ENCODE results near the gene SMAD4.
"Not testable (repeated sequence)": the region's sequence is repeated elsewhere in the genome, so short reads cannot be mapped to it uniquely, and the experiment has no call there.

SMAD4 gene

DNA sequence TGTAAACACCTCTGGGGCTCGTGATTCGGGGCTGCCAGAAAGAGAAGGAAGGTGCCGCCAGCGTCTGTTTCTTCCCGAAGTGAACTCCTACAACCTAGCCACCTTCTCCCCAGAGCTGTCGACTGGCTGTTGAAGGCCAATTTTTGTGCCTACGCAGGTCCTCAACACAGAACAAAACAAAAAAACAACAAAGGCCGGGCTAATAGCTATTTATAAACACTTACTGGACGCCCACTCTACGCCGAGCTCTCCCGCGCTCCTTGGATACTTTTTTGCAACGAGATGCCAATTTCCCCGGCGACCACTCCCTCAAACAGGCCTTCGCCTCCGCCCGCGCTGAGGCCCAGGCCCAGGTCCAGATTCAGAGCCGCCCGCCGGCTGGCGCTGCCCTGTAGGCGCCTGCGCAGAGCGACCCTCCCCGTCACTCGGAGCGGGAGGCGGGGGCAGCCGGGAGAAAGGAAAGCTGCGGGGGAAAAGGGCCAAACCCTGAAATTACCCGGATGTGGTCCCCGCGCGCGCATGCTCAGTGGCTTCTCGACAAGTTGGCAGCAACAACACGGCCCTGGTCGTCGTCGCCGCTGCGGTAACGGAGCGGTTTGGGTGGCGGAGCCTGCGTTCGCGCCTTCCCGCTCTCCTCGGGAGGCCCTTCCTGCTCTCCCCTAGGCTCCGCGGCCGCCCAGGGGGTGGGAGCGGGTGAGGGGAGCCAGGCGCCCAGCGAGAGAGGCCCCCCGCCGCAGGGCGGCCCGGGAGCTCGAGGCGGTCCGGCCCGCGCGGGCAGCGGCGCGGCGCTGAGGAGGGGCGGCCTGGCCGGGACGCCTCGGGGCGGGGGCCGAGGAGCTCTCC, at the start of gene SMAD4:
Gene SMAD4 (plus strand): TSS at position 520 of the 843 bp plus-strand sequence. CDS start 16,834 bp downstream, outside the sequence.
- DNase-seq (ENCODE audit: low read depth in 3 of 3), result peak; percentile 95 to 98 (median 98)

DNA sequence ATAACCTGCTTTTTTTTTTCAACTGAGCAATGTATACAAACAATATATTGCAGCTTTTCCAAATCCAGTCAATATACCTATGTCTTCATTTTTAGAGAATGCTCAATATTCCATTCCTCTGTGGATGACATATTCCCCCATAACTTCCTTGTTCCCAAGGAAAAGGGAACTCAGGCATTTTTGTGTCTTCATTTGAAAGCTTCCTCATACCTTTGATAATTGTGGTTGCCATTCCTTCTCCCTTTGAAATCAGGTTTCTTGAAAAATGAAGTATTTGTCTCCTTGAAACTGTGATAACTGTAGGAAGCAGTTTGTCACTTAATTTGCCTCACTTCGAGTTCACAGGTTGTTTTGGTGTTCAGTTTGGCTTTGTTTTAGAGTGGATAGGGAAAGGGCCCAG, 48.6 kb upstream of the SMAD4 start:
- no peak for DNase-seq (ENCODE audit: low read depth in 3 of 3)

DNA sequence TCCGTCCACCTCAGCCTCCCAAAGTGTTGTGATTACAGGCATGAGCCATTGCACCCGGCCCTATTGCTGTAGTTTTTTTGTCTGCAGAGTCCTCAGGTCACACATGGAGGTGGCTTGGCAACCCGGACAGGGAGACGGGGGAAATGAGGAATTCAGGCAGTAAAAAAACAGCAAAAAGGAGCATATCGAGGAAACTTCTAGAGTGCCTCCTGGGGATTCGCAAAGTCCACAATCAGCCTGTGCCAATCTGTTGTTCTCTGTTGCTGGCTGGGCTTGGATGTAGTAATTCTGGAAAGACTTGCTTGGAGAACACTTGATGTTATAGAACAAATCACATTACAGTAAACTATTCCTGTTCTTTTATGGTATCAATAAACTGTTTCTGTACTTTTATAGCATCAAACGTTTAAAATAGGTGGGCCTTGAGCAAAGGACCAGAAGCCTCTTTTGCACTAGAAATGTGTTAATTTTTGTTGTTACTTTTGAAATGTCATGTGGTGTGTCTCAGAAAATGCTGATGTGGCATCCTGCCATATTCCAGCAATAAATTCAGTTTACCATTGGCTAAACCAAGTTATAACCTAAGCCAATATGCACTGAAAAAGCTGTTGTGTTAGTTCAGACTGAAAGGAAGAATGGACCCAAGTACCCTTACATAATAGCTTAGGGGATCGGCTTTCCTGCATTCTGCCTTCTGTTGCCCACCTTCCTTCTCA, 47.8 kb upstream of the SMAD4 start:
- DNase-seq (ENCODE audit: low read depth in 3 of 3), result no peak

DNA sequence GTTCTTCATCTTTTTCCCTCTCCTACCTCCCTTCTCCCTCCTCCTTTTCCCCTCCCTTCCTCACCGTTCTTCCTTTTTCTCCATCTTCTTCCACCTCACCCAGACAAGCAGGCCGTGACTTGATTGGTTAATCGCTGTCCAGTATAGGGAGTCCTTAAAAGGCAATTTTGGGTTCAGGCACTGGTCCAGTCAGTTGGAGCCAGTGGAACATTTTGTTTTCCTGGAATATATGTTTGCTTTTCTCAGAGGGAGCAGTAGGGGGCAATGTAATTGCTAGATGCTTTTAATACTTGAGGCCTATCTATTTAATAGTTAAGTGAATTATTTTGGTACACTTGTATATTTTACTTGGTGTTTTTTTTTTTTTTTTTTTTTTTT, 47.2 kb upstream of the SMAD4 start:
- no peak for DNase-seq (ENCODE audit: low read depth in 3 of 3)

DNA sequence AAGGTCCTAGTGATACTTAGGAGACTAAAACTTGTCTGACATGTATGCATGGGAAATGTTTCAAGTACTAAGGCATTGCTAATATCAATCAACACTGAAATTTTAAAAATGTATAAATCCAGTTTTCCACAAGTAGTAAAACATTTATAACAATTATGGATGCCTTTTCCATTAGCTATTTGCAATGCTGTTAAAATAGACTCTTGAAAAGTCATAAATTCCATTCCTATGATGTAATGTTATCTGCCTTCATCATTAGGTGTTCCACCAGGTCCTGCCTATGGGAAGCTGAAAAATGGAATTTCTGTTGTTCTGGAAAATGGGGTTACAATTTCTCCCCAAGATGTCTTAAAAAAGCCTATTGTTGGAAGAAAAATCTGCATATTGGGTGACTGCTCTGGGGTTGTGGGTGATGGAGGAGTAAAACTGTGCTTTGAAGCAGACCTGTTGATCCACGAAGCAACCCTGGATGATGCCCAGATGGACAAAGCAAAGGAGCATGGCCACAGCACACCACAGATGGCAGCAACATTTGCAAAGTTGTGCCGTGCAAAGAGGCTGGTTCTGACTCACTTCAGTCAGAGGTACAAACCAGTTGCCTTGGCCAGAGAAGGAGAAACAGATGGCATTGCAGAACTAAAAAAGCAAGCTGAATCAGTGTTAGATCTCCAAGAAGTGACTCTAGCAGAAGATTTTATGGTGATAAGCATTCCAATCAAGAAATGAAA, 43.5 kb upstream of the SMAD4 start:
- DNase-seq (ENCODE audit: low read depth in 3 of 3), result no peak

DNA sequence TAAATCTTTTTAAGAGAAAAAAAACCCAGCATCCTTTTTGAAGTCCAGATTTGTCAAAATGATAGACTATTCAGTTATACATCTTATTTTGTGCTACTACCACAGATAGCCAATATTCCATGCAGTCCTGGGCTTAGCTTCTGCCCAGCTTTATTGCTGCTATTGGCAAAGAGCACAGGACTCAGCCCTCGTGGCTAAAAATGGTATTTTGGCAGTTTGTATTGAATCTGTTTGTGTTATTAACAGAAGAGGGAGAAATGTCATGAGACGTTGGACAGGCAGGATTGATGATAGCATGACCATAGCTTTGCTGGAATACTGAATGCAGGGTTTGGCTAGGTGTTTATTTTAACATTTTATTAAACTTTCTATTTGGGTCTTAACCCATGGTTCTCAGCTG, 42.8 kb upstream of the SMAD4 start:
- no peak for DNase-seq (ENCODE audit: low read depth in 3 of 3)

DNA sequence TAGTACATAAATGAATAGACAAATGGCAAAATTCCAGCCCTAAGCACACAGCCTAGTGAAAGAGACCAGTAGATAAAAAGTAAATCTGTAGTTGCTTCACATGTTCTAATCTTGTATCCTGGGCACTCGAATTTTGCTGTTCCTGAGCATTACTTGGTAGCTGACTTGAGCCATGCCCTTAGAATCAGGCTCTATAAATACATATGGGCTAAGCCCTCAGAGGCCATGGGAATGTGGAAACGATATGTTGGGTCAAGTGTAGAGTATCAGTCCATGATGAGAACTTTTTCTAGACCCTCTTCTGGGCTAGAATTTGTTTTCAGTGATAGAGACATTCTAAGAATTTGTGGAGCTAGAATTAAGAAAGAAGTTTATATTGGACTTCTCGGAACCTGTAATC, 40.3 kb upstream of the SMAD4 start:
- no peak for DNase-seq (ENCODE audit: low read depth in 3 of 3)

DNA sequence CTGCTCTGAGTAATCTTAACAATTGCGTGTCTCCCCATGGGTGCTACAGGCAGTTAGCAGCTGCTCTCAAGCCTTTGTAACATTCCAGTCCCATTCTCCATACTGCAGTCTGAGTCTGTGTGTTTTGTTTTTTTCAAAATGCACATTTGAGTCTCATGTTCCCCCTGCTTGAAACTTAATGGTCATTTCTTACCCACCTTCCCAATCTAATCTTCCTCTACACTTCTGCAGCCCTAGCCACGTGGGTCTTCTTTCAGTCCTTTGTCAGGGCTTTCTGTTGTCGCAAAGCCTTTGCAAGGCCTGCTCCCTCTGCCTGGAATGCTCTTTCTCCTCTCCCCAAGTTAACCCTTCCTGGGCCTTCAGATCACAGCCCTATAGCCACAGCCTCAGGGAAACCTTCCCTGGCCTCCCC, 37.7 kb upstream of the SMAD4 start:
- no peak for DNase-seq (ENCODE audit: low read depth in 3 of 3)

DNA sequence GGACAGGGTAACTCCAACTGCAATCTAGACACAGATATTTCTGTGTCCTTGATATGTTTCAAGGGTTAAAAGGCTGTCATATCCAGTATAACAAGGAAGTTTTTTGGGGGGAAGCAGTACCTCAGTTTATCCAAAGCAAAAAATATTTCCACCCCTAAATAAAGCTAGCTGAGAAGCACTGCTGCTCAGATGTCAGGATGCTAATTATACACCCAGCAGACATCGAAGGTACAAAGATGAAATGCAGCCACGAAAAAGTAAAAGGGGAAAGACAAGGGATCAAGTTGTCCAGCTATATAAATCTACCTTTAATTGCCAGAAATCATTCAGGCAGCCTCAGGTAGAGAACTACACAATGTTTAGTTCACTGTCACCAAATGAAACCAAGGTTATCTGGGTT, 36.0 kb upstream of the SMAD4 start:
- DNase-seq (ENCODE audit: low read depth in 3 of 3), result no peak

DNA sequence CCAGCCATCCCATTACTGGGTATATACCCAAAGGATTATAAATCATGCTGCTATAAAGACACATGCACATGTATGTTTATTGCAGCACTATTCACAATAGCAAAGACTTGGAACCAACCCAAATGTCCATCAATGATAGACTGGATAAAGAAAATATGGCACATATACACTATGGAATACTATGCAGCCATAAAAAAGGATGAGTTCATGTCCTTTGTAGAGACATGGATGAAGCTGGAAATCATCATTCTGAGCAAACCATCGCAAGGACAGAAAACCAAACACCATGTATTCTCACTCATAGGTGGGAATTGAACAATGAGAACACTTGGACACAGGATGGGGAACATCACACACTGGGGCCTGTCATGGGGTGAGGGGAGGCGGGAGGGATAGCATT, 26.8 kb upstream of the SMAD4 start:
- not testable (repeated sequence) for DNase-seq (ENCODE audit: low read depth in 3 of 3)

DNA sequence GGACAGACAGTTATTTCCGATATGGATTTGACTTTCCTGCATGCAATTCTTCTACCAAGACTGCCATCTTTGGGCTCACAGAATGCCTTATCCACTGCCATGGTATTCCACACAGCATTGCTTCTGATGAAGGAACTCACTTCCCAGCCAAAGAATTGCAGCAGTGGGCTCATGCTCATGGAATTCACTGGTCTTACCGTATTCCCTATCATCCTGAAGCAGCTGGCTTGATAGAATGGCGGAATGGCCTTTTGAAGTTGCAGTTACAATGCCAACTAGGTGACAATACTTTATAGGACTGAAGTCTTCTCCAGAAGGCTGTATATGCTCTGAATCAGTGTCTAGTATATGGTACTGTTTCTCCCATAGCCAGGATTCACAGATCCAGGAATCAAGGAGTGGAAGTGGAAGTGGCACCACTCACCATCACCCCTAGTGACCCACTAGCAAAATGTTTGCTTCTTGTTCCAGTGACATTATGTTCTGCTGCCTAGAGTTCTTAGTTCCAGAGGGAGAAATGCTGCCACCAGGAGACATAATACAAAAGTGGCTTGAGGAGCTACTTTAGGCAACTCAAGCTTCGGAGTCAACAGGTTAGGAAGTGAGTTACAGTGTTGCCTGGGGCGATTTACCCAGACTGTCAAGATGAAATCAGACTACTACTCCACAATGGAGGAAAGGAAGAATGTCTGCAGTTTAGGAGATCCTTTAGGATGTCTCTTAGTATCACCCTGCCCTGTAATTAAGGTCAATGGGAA, 23.8 kb upstream of the SMAD4 start:
- DNase-seq (ENCODE audit: low read depth in 3 of 3), result no peak

DNA sequence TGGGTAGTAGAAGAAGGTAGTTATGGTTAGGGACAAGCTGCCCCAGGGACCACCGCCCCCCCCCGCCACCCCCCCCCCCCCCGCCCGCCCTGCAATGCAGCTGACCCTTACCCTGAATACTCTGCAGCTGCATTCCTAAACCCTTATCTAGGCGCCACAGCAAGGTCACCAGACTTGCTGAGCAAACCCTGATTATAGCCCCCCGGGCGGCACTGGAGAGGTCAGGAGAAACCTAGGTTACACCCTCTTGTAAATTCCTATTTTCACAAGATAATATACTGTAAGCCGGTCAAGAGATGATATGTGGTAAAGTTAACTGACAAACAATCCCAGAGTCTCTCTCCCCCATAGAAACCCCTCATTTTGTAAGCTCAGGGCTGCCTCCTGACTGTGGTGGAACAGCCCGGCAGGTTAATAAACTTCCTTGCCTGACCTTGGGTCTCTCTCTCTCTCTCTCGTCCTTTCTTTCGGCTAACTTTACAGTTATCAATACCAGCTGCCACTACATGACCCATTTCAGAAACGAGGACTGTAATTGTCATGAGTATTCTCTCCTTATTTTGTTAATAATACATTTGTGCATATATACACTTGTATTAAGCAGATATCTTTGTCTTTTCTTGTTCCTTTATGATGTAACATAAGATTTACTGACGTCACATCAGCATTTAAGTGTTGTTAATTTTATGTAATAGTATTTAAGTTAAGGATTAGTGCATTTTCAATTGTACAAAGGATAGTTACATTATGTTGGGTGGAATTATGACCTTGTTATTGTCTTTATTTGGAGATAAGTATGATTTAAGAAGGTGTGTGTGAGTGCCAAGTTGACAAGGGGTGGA, 22.8 kb upstream of the SMAD4 start:
- no peak for DNase-seq (ENCODE audit: low read depth in 3 of 3)

DNA sequence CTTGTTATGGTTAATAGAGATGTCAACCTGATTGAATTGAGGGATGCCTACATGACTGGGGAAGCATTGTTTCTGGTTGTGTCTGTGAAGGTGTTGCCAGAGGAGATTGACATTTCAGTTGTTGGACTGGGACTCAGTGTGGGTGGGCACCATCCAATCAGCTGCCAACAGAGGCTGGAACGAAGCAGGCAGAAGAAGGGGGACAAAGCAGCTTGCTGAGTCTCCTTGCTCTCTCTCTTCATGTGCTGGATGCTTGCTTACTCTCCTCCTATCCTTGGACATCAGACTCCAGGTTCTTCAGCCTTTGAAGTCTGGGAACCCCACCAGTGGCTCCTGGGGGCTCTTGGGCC, 22.2 kb upstream of the SMAD4 start:
- DNase-seq (ENCODE audit: low read depth in 3 of 3), result no peak

DNA sequence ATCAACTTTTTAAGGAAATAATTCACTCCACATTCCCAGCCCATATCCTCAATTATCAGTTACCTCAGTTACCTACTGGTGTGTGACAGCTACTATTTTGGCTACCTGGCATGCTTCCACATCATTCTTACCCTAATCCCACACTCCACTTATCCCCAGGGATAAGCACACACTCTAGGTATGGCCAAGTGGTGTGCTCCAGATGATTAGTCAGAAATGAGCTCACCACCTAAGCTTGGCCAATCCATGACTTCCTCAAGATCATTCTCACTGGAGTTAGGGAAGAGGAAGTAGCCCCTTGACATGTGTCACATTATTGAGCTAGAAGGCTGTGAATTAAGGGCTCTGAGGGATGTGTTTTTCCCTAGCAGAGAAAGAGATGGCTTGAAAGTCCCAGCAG, 20.9 kb upstream of the SMAD4 start:
- DNase-seq (ENCODE audit: low read depth in 3 of 3), result no peak

DNA sequence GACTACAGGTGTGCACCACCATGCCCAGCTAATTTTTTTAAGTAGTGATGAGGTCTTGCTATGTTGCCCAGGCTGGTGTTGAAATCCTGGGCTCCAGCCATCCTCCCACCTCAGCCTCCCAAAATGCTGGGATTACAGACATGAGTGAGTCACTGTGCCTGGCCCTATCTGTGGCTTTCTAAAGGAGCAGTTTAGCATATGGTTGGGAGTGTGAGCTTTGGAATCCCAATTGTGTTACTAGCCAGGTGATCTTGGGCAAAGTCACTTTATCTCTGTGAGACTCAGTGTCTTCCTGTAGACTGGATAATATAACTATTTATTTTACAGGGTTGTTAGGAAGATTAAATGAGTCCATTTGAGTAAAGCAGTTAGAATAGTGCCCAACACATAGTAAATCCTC, 19.8 kb upstream of the SMAD4 start:
- no peak for DNase-seq (ENCODE audit: low read depth in 3 of 3)

DNA sequence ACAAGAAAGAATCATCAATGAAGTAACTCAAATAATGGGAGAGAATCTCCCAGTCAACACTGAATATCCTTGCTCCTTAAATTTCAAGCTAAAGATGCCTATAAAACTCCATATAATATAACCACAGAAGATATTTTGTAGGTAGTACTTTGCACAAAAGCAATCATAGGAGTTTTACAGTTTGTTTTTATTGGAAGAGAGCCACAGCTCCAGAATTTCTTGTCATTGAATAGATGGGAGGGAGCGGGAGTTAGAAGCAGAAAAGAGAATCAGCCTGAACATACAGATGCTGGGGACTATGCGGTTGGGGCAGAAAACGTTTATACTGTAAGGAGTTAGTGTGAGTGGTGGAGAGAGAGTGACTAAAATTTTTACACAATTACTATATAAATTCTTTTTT, 18.3 kb upstream of the SMAD4 start:
- no peak for DNase-seq (ENCODE audit: low read depth in 3 of 3)

DNA sequence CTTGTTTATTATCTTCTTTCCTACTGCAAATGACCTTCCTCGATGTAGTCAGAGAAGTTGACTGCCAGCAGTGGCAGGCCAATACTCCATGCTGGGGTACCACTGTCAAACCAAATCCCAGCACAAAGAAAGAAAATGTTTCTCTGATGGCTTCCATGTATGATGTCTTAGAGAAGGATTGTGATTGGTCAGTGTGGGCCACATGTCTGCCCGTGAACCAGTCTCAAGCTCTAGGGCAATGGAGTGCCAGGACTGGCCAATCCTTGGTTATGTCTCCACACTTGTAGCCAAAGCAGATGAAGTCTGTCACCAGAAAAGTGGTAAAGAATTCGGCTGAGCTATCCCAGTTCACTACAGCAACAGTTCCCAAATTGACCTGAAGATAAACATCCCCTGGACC, 17.6 kb upstream of the SMAD4 start:
- DNase-seq (ENCODE audit: low read depth in 3 of 3), result no peak

DNA sequence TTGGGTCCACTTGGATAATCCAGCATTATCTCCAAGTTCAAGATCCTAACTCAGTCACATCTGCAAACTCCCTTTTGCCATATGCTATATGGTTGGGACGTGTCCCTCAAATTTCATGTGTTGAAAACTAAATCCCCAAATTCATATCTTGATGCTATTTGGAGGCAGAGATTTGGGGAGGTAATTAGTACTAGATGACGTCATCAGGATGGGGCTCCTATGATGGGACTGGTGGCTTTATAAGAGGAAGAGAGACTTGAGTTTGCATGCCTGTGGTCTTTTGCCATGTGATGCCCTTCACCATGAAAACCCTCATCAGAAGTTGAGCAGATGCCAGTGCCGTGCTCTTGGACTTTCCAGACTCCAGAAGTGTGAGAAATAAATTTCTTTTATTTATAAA, 16.8 kb upstream of the SMAD4 start:
- DNase-seq (ENCODE audit: low read depth in 3 of 3), result no peak

DNA sequence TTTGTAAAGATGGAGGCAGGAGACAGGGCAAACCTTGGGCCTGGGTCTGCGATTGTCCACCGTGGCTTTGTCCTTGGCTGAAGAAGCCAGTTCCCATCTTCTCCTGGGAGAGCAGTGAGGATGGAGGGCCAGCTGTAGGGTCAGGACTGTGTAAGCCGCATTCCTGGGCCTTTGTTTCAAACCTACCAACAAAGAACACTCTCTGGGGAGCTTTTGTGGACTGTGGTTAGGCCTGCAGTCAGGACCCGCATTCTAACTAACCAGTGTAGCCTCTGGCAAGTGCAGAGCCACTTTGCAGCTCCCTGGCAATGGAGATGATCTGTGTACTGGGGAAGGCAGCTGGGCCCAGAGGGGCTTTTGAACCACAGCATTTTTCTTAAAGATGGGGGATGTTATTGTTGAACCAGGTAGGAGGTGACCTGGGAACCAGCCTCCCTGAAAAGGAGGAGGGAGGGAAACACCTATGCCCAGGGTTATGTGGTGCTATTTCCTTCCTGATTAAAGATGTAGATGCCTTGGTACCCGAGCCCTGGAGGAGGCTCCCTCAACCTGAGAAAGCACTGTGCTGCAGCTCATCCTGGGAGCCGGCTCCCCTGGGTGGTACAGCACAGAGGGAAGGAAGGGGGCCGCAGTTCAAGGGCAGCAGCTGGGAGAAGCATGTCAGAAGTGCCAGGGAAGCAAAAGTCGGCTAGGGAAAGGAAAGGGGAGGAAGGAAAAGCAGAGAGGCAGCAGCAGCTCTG, 12.7 kb upstream of the SMAD4 start:
- DNase-seq (ENCODE audit: low read depth in 3 of 3), result no peak

DNA sequence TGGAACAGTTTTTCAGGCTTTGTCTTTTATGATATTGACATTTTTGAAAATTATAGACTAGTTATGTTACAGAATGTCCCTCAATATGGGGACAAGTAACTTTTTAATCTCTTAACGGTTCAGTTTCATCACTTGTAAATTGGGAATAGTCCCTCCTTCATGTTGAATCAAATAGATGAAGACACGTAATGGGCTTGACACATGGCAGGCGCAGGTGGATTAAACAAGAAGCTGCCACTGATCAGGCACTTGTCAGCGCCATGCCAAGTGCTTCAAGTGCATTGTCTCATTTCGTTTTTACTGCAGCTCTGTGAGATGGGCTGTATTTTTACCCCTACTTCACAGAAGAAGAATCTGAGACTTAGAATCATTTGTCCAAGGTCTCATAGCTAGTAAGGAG, 9.5 kb upstream of the SMAD4 start:
- DNase-seq (ENCODE audit: low read depth in 3 of 3), result no peak

All from stimulated activated CD4-positive, alpha-beta T cell treated with anti-CD3 and anti-CD28 coated beads, TNF-alpha, amount 100 ng/mL, for 48 hours (primary cell).